ENCODE data around the gene TUBB2B.
"Not testable (repeated sequence)": the region's sequence is repeated elsewhere in the genome, so short reads cannot be mapped to it uniquely, and the experiment has no call there.

TUBB2B gene

GRCh38 chr6:3208098-3208774 is 19.2 kb downstream of the TUBB2B start:
- no peak for DNase-seq

GRCh38 chr6:3206339-3207015 is 21.0 kb downstream of the TUBB2B start:
- DNase-seq: no peak

GRCh38 chr6:3205913-3206312 is 21.5 kb downstream of the TUBB2B start:
- DNase-seq: no peak

- no peak for DNase-seq
These were observed 22.5 kb downstream of the TUBB2B start for GRCh38 chr6:3204921-3205320.

DNA sequence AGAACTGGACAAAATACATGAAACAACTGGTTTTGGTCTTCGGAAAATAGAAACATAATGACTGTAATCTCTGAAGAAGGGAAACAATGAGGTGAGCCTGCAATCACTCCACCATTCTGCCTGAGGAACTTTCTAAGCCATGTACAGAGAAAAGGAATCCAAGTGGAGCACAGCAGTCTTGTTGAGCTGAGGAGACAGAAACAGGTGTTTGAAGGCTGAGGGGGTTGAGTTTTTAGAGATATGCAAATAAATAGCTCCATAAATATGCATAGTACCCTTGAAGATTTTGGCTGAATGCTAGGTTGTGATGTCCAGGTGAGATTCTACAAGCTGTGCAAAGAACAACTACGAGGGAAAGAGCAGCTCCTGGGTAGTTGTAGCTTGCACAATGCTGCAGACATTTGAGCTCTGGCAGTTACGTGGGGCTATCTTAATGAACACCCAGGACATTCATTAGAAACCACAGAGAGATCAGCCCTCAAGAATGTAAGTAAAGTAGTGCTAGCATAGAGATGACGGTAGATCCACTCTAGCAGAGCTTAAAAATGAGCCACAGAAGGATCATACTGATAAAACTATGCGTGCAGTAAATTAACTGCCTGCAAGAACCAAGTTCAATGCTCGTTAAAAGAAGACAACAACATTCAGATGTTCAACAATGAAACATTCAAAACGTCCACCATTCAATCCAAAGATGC is 24.3 kb downstream of the TUBB2B start:
- no peak for DNase-seq

GRCh38 chr6:3201388-3201787 is 26.1 kb downstream of the TUBB2B start:
- no peak for DNase-seq

- no peak for DNase-seq
These were observed 26.8 kb downstream of the TUBB2B start for GRCh38 chr6:3200682-3201081.

DNA sequence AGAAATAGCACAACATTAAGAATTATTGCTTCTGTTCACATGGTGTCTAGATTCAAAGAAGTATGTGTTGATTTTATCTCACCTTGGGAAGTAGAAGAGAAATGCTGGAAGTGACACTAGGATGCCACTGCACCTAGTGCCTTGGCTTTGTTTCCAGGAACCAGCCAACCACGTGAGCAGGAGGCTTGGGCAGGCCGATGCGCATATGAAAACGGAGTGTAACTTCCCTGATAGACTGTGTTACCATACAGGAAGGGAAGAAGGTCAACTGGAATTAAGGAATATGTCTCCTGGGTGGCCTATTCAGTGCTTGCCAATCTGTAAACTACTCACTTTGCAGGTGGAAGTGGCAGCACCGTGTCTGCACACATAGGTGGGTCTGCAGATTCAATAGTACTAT is 28.1 kb downstream of the TUBB2B start:
- no peak for DNase-seq

DNA sequence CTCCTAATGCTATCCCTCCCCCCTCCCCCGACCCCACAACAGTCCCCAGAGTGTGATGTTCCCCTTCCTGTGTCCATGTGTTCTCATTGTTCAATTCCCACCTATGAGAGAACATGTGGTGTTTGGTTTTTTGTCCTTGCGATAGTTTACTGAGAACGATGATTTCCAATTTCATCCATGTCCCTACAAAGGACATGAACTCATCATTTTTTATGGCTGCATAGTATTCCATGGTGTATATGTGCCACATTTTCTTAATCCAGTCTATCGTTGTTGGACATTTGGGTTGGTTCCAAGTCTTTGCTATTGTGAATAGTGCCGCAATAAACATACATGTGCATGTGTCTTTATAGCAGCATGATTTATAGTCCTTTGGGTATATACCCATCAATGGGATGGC is 29.7 kb downstream of the TUBB2B start:
- not testable (repeated sequence) for DNase-seq

DNA sequence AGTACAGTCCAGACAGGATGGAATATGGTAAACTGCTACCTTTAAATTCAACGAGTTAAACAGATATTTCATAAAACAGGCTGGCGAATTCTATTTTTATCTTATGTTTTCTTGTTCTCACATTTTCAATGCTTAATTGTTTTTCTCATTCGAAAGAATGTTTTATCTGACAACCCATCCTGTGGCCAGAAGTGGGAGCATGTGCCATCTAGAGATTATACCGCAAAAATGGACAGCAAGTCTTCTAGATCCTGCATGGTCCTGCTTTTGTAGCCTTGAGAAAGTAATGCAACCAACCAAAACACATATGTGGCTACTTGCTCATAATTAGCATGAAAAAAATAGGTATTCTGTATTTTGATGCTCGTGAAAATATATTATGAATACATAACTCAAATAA is 30.7 kb downstream of the TUBB2B start:
- DNase-seq: no peak

DNA sequence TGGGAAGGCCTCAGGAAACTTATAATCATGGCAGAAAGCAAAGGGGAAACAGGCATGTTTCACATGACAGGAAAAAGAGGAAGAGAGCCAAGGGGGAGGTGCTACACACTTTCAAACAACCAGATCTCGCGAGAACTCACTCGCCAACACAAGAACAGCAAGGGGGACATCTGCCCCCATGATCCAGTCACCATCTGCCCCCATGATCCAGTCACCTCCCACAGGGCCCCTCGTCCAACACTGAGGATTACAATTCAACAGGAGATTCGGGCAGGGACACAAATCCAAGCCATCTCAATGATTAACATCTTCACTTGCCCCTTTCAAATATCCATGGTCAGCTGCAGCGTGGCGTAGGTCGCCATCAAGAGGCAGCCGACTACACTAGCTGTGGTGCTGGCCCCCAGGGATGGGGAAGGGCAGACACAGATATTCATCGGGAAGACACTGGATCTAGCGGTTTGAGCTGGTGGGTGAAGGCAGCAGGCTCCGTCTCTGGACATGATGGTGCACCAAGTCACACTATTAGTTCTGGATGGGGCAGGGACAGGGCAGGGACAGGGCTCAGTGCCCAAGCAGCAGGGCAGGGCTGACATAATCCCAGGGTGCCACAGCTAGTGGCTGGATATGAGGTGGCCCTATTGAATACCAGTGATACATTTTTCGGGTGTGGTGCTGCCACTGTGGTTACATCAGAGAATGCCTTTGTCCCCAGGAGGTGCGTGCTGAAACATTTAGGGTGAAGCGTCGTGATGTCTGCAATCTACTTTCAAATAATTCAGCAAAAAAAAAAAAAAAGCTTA is 31.6 kb downstream of the TUBB2B start:
- DNase-seq: no peak

DNA sequence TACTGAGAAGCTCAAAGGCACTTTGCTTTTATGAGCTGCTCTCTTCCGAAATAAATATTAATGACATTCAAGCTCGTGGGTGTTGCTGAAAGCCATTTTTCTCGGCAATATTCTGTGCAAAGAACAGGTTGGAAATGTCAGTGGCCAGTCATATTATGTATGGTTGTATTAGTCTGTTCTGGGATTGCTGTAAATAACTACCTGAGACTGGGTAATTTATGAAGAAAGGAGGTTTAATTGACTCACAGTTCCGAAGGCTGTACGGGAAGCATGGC is 32.1 kb downstream of the TUBB2B start:
- DNase-seq: no peak

- DNase-seq: no peak
These were observed 32.7 kb downstream of the TUBB2B start for GRCh38 chr6:3194535-3195419.

DNA sequence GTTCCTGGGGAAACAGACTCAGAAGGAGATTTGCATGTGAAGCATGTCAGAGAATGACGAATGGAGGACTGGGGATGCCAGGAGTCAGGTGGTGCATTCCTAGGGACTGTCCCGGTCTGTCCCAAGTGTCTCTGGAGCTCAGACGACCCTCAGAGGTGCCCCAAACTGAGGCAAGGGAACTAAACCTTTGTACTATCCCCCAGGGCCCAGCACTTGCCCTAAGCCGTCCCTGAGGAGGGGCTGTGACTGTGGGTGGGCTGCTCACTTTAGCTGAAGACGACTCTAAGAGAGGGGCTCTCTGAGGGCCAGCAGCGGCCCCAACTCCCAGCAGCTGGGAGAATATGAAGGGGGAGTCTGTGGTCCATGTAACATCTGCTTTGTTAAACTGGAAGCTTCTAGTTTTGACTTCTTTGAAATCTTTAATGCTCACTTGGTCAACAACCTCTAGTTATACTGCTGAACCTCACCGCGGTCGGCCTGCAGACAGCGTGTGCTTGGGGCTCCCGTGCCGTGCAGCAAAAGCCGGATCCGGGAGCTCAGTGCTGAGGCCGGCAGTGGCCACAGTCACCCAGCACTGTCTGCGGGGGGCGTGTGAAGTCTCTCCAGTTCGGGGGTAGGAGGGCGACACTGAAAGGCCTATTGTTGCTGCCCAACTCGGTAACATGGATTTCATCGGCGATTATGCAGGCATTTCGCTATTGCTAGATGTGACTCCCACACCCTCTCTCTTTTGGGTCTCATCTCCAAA is 34.2 kb downstream of the TUBB2B start:
- DNase-seq: no peak

DNA sequence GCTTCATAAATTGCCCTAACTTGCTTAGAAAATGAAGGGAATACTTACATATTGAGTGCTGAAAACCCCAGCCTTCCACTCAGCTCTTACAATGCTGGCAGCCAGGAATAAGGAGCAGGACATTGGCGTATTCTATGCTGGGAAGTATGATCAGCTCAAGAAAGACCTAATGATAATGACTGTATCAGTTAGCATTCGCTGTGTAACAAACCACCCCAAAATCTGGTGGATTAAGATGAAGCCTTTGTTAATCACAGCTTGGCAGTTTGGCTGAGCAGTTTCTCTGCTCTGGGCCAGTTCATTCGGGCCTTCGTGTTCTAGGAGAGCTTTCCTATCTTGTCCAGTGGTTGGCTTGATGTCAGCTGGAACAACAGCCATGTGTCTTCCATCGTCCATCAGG is 36.7 kb downstream of the TUBB2B start:
- DNase-seq: no peak

GRCh38 chr6:3190056-3190455 is 37.4 kb downstream of the TUBB2B start:
- no peak for DNase-seq

- not testable (repeated sequence) for DNase-seq
These were observed 38.3 kb downstream of the TUBB2B start for GRCh38 chr6:3189192-3189591.

DNA sequence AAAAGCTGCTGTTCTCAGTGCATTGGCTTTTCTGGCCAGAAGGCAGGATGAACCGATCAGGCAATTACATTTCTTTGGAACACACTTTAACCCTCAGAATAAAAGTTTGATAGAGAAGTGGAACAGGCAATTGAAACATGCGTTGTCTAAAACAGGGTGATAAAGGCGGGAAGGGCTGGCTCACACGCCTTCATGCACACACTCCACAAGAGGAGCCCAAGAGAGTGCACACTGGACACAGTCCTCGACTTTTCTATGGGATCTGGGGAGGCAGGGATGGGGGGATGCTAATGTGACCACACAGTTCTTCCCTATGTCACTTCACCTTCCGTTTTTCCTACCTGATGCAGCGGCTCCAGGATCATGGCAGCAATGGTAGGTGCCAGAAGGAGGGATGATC is 39.2 kb downstream of the TUBB2B start:
- no peak for DNase-seq

DNA sequence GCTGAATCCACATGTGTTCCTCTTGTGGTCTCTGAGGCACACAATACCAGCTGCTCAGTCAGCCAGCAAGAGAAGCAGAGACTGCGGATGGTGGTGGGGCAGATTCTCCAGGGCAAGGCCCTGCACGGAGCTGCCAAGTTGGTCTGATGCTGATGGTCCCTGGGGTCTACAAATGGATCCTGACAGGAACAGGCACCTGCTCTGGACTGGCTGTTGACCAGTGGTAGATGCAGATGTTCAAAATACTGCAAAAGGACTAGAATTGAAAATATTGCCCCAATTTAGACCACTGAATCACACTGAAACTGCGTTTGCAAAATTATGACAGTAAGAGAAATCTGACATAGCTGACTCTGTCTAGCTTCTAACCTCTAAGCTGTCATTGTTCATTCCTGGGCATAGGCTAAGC is 40.5 kb downstream of the TUBB2B start:
- no peak for DNase-seq

- DNase-seq: no peak
These were observed 44.4 kb downstream of the TUBB2B start for GRCh38 chr6:3183066-3183465.

- DNase-seq: no peak
These were observed 46.3 kb downstream of the TUBB2B start for GRCh38 chr6:3181105-3181504.

- not testable (repeated sequence) for DNase-seq
These were observed 47.5 kb downstream of the TUBB2B start for GRCh38 chr6:3179945-3180344.
